Inflammatory macrophage (primary cell): ENCODE results near the gene CWC27.

Experiments
- DNase-seq, 2 donors: peaks; one replicate each; pipeline ENCODE4 v3.0.0-alpha.2; 2020 to 2022
- total RNA-seq, 18 experiments: gene quantifications; one replicate each; lab custom pipeline; 2026; ENCODE audit warnings: mixed read lengths in 6 of 18, inconsistent platforms in 2 of 18; lab: John Stamatoyannopoulos, UW

Gene CWC27
- 8.9 to 35.2 (median 21.6) reads per million in 18 experiments for total RNA-seq

DNA sequence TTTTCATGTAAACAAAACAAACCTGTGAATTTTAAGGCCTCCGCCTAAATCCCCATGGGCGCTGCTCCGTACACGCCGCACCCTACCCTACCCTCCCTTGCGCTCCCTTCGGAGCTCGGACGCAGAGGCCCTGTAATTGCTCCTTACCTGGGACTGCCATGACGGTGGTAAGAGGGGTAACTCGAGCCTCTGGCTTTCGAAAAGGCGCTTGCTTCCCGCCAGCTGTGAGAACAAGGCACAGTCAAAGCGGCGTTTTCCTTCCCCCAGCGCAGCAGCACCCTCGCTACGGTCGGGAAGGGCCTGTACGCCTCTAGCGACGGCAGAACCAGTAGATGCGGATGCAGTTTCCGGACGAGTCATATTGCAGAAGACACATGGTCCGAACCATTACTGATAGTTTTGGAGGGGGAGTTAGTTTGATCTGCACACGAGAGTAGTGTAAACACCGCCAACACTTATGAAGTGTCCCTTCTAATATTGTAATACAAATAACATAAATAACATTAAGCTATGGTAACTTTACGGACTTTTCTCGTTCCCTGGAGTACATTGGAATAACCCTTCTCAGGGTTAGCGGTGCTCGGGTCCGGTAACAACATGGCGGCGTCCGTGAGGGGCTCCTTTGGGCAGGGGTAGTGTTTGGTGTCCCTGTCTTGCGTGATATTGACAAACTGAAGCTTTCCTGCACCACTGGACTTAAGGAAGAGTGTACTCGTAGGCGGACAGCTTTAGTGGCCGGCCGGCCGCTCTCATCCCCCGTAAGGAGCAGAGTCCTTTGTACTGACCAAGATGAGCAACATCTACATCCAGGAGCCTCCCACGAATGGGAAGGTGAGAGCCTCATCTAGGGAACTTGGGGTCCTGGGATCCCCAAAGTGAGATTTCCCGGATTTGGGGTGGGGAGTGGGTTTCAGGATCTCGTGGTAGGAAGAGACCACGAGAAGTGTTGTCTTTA lies at the start of gene CWC27, which contains the start of gene SREK1IP1:
TSS of gene CWC27 (plus strand) at position 573 of the 955 bp plus-strand sequence. CDS start at position 790, 217 bp downstream.
TSS of gene SREK1IP1 (minus strand) at position 334 of the 955 bp plus-strand sequence. CDS start at position 160, 174 bp downstream.
- peak; percentile 86 to 91 for DNase-seq

- DNase-seq, result no peak
These were observed 46.1 kb upstream of the CWC27 start for GRCh38 chr5:64722588-64722987.

- no peak for DNase-seq
These were observed 41.6 kb upstream of the CWC27 start for GRCh38 chr5:64727150-64727549.

GRCh38 chr5:64742411-64742810 lies 26.3 kb upstream of the CWC27 start:
- DNase-seq, result no peak

DNA sequence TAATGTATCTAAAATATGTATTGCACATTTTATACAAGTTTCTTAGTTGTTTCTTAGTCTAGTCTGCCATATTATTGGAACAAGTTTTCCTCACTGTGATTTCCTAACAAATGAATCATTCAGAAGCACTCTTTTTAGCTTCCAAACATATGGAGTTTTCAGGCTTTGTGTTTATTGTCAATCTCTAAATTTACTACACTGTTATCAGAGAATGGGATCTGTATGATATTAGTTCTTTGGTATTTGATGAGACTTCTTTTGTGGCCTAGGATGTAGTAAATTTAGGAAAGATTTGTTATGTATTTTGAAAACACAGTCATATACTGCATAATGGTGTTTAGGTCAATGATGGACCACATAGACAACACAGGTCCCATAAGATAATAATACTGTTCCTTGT lies 25.9 kb upstream of the CWC27 start:
- no peak for DNase-seq

DNA sequence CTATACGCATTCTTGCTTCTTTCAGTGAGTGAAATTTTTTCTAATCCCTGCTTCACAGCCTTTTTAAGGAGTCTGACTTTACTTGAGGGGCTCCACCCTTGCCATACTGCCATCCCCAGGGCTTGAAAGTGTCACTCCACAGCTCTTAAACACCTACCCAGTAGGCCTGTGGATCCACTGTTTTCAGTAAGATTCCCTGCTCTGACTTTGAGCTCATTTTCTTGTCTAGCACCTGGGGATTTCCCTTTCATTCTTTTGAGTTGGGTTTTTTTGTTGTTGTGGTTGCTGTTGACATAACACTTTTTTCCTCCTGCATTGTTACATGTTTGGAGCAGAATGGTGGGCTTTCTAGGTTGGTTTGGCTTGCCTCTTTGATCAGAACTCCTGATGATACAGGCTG lies 23.8 kb upstream of the CWC27 start:
- DNase-seq, result no peak

- no peak for DNase-seq
These were observed 22.3 kb upstream of the CWC27 start for GRCh38 chr5:64746446-64746845.

DNA sequence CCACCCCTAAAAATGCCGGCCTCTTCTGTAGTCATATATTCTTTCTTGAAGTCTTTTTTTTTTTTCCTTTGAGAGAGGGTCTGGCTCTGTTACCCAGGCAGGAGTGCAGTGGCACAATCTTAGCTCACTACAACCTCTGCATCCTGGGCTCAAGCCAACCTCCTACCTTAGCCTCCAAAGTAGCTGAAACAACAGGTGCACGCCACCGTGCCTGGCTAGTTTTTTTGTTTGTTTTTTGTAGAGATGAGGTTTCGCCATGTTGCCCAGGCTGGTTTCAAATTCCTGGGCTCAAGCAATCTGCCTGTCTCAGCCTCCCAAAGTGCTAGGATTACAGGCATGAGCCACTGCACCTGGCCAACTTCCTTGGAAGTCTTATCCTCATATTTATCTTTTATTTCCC lies 19.3 kb upstream of the CWC27 start:
- DNase-seq, result no peak

- no peak for DNase-seq
These were observed 14.7 kb upstream of the CWC27 start for GRCh38 chr5:64754066-64754465.

GRCh38 chr5:64758901-64759300 lies 9.8 kb upstream of the CWC27 start:
- DNase-seq, result no peak

- no peak for DNase-seq
These were observed 8.6 kb upstream of the CWC27 start for GRCh38 chr5:64759960-64760660.

- DNase-seq, result no peak
These were observed 4.7 kb upstream of the CWC27 start for GRCh38 chr5:64763948-64764503.

DNA sequence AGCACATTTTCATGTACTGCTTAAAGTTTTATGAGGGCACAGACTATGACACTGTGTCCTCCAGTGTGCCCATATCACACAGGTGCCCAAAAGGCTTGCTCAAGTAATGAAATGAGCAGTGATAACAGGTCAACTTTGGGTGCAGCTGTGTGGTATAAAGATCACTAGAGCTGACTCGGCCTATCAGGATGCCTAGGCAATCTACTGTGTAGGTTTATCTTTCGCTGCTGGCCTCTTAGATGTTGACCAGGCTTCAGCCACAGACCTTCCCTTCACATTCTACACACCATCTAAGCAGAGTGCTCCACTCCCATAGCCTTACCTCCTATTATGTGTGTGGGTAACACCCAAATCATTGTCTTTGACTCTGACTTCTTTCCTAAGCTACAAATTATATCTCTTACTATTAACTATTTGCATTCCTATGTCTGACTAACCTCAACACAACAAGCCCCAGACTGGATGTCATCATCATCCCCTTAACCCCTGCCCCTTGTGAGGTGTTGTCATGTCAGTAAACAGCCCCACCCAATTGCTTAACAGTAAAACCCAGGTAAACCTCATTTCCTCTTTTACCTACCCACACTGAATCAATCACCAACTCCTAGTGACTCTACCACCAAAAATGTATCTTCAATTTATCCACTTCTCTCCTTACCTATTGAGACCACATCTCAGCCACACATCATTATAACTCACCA lies 2.8 kb upstream of the CWC27 start:
- no peak for DNase-seq

GRCh38 chr5:64766941-64767340 lies 1.8 kb upstream of the CWC27 start:
- DNase-seq, result peak; percentile 7 to 54

DNA sequence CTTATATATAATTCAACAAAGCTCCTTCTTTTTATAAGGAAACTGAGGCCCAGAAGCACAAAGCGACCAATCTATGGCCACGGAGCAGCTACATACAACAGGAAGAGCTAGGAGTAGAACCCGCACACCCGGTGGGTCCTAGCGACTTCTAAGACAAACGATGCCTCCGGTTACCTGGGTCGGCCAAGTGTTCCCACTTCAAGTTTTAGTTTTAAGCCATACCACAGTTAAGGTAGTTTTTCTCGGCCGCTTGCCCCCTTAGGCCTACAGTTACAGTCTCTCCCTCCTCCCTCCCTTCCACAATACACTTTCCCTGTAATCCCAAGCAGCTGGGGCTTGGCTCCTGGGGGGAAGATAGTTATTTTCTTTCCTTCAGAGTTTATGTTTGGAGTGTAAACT lies 772 bp upstream of the CWC27 start:
- DNase-seq, result peak in 1 of 2 donors; percentile 1

DNA sequence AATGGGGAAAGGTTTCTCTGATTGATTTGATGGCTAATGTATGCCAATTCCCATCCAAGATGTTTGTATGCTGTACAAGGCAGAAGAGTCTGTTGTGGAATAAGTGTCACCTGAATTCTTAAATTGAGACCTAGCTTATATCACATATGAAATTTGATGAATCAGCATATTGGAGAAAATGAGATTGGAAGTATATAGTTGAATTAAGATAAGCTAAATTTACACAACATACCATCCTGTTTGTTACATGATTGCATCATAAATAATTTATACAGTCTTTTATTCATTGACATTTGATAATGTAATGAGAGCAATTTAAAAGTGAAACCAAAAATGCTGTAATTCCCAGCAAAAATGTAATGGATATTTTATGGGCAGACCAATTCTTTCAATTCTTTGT lies 1.1 kb downstream of the CWC27 start:
- DNase-seq, result no peak

- DNase-seq, result no peak
These were observed 3.0 kb downstream of the CWC27 start for GRCh38 chr5:64771736-64772135.

- DNase-seq, result no peak
These were observed 4.8 kb downstream of the CWC27 start for GRCh38 chr5:64773533-64773932.

DNA sequence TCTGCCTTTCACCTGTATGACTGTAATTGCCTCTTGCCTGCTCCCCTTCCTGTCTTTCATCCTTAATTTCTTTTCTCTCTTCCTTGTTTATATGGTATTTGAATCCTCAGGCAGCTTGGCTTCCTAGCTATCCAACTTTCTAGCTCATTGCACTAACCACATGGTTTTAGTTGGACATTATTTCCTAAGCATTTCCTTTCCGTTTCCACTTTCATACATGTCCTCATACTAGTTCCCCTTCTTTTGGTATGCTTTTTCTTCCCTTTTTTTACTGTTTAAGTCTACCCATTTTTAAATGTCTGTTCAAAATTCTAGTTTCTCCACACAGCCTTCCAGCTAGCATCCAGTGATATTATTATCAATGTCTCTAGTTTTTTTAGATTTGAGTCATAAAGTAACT lies 6.6 kb downstream of the CWC27 start:
- peak; percentile 26 to 78 for DNase-seq

- peak; percentile 79 to 85 for DNase-seq
These were observed 15.8 kb downstream of the CWC27 start for GRCh38 chr5:64784451-64785025.

DNA sequence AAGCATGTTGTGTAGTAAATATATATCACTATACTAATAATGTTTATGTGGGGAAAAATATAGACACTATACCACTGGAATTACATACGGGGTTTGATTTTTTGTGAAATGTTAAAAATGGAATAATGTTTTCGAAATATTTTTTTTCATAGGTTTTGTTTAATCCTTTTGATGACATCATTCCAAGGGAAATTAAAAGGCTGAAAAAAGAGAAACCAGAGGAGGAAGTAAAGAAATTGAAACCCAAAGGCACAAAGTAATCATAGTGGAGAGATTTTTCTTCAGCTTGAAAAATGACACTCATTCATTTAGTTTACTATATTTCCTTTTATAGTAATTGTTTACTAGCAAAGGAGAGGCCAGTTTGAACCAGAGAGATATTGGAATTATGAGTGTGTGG lies 17.6 kb downstream of the CWC27 start:
- peak in 1 of 2 donors; percentile 5 for DNase-seq

GRCh38 chr5:64788156-64788555 lies 19.4 kb downstream of the CWC27 start:
- DNase-seq, result no peak
